Measurements from ENCODE around the gene KRTAP5-9.
"Not testable (repeated sequence)": the region's sequence is repeated elsewhere in the genome, so short reads cannot be mapped to it uniquely, and the experiment has no call there.

GRCh38 chr11:71539971-71540370 lies 8.2 kb upstream of the KRTAP5-9 start:
- not testable (repeated sequence) for TF ChIP-seq GLIS3 (CRISPR knock-in tag; IDR thresholded peaks at IDR 0.05); ARNTL (CRISPR knock-in tag; IDR thresholded peaks at IDR 0.05; ENCODE audit: borderline replicate concordance, low read depth); ZFP30 (CRISPR knock-in tag; IDR thresholded peaks at IDR 0.05); CSDC2 (CRISPR knock-in tag; IDR thresholded peaks at IDR 0.05); PATZ1 (CRISPR knock-in tag; IDR thresholded peaks at IDR 0.05; ENCODE audit: borderline replicate concordance); POU6F1 (CRISPR knock-in tag; IDR thresholded peaks at IDR 0.05; ENCODE audit: borderline replicate concordance, low read depth); RARB (CRISPR knock-in tag; IDR thresholded peaks at IDR 0.05); ZNF8 (CRISPR knock-in tag; IDR thresholded peaks at IDR 0.05)
